Lung (tissue), 12 donors: ENCODE measurements around the gene MEX3D. TPM values are rescaled to one million over a fixed set of nuclear protein-coding genes. Genes with fewer than 3 reads are reported as not detected.
A peak's percentile ranks its signal among the peaks of the same experiment; 100 is the strongest.

Experiments
- ATAC-seq: fragments of 200-7000 bp; cut with Tn5 transposase; one replicate; pipeline ENCODE4 v1.9.1; 2020; ENCODE audit warnings: moderate number of reproducible peaks; ENCODE audit not compliant: insufficient read depth, low FRiP score
- DNase-seq, 3 donors: peaks; one replicate each; pipeline ENCODE4 v3.0.0-alpha.2; 2013 to 2017
- H3K27ac ChIP-seq, 2 donors: one replicate each; pipeline ENCODE4 v1.5.1; 2013; ENCODE audit warnings: mild to moderate bottlenecking in 2 of 2, moderate library complexity in 2 of 2, control low read depth in 1 of 2, inconsistent platforms in 1 of 2, low read depth in 1 of 2, low read length in 1 of 2
- H3K27me3 ChIP-seq, 3 donors: one replicate each; pipeline ENCODE4 v1.5.1; 2013; ENCODE audit warnings: low read length in 2 of 3; ENCODE audit not compliant: control insufficient read depth in 3 of 3, insufficient read depth in 3 of 3
- H3K36me3 ChIP-seq, 4 donors: one replicate each; pipeline ENCODE4 v1.5.1; 2013; ENCODE audit warnings: low read length in 4 of 4, mild to moderate bottlenecking in 1 of 4, moderate library complexity in 1 of 4; ENCODE audit not compliant: control insufficient read depth in 4 of 4, insufficient read depth in 4 of 4
- H3K4me1 ChIP-seq, 5 donors: one replicate each; pipeline ENCODE4 v1.5.1; 2013; ENCODE audit warnings: low read length in 5 of 5, mild to moderate bottlenecking in 2 of 5, moderate library complexity in 1 of 5; ENCODE audit not compliant: control insufficient read depth in 5 of 5, insufficient read depth in 5 of 5
- H3K4me3 ChIP-seq: one replicate; pipeline ENCODE4 v1.5.1; 2013; ENCODE audit warnings: mild to moderate bottlenecking, control low read depth, moderate library complexity
- H3K9ac ChIP-seq, 2 donors: one replicate each; pipeline ENCODE4 v1.5.1; 2013; ENCODE audit warnings: low read length in 2 of 2, control low read depth in 1 of 2; ENCODE audit not compliant: insufficient read depth in 1 of 2
- H3K9me3 ChIP-seq, 4 donors: one replicate each; pipeline ENCODE4 v1.5.1; 2013; ENCODE audit warnings: low read length in 3 of 4, mild to moderate bottlenecking in 1 of 4, moderate library complexity in 1 of 4; ENCODE audit not compliant: control insufficient read depth in 4 of 4, insufficient read depth in 3 of 4
- CTCF ChIP-seq: IDR thresholded peaks from 2 replicates; pipeline ENCODE4 v1.5.1; 2012; ENCODE audit warnings: mild to moderate bottlenecking; ENCODE audit errors: control extremely low read depth, extremely low read depth
- WGBS, 2 donors: extraction: QIAGEN DNeasy Blood & Tissue Kit; methylation state at CpG; one replicate each; pipeline ENCODE4 v1.1.7; 2013; 5-methylcytosine and 5-hydroxymethylcytosine counted together
- polyA plus RNA-seq, 2 donors: library from polyadenylated mRNA; stranded (reverse); fragments of 200-250 nt; gene quantifications; one replicate each; pipeline ENCODE4 v1.2.1, GENCODE V29; 2013
- total RNA-seq, 2 donors: library from RNA; depleted of rRNA in 1 of 2; stranded (reverse); fragments of >200 nt in 1 of 2; gene quantifications; one replicate each; pipeline ENCODE4 v1.2.1, GENCODE V29; 2014 to 2021
- donor health status: control.
- donor health status: control.
- donor health status: Bipolar disorder and iron deficiency.
- donor health status: healthy.
- donor health status: DM: yes; HTN: yes; CAD: no.

The MEX3D gene
- total and polyA plus RNA-seq, 4 donors, result 4.8 to 33.9 (median 19.8) TPM

- H3K27ac ChIP-seq, result peak overlapping the region in 1 of 2 donors; percentile 1
- H3K9ac ChIP-seq, result peak overlapping the region in 1 of 2 donors; percentile 84
- DNase-seq (no peak), ATAC-seq (no peak)
- peaks cover 0 to 12% (median 5%) of the 10 kb centered on the region in 5 donors for H3K4me1 ChIP-seq
- no peaks in the 10 kb centered on the region for H3K9me3 ChIP-seq
- no peak for TF ChIP-seq CTCF
- H3K4me3 ChIP-seq, result peak overlapping the region; percentile 75
- peaks cover 0 to 4% (median 0%) of the 10 kb centered on the region in 4 donors for H3K36me3 ChIP-seq
- WGBS, 2 donors, result 15 to 33% methylated on average over 10 of the region's 10 CpGs
- H3K27me3 ChIP-seq, result no peaks in the 10 kb centered on the region
Observed at GRCh38 chr19:1590641-1591397, 22.7 kb upstream of the MEX3D start.

DNA sequence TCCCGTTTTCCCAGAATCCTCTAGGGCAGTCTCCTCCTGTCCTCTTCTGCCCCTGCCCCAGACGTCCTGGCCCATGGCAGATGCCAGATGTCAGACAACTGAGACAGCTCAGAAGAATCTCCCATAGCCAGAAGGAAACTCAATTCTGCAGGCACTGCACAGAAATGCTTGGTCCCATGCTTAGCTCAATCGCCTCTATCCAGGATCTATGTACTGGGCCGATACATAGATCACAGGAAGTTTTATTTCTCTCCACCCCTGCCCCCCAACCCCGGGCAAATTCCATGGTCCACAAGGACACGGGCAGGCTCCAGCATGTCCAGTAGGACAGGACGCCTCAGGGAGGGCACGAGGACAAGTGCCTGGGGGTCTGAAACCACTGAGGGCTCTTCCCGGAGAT is 19.7 kb upstream of the MEX3D start:
- no peak for DNase-seq
- no peak overlapping the region for H3K27ac ChIP-seq
- no peaks in the 10 kb centered on the region for H3K9me3 ChIP-seq
- TF ChIP-seq CTCF, result no peak
- WGBS, 2 donors, result 69 to 80% methylated on average over 9 of the region's 9 CpGs
- H3K9ac ChIP-seq, result no peak overlapping the region
- no peaks in the 10 kb centered on the region for H3K27me3 ChIP-seq
- H3K4me3 ChIP-seq, result no peak overlapping the region
- H3K4me1 ChIP-seq, result peaks cover 0 to 12% (median 5%) of the 10 kb centered on the region in 5 donors
- no peak for ATAC-seq
- H3K36me3 ChIP-seq, result peaks cover 0 to 14% (median 7%) of the 10 kb centered on the region in 4 donors

- Histone ChIP-seq H3K4me1 (peaks cover 0 to 1% (median 0%) of the 10 kb centered on the region in 5 donors), H3K9ac (no peak overlapping the region), H3K36me3 (peaks cover 13 to 36% (median 16%) of the 10 kb centered on the region in 4 donors), H3K9me3 (no peaks in the 10 kb centered on the region), H3K27ac (no peak overlapping the region), H3K4me3 (no peak overlapping the region), H3K27me3 (no peaks in the 10 kb centered on the region)
- no peak for DNase-seq
- WGBS, 2 donors, result 93 to 94% methylated on average over 13 of the region's 13 CpGs
- no peak for TF ChIP-seq CTCF
- no peak for ATAC-seq
Observed at GRCh38 chr19:1585243-1585580, 17.1 kb upstream of the MEX3D start.
